ENCODE data around the gene SCUBE2.

GRCh38 chr11:9104580-9104979 lies 13.2 kb upstream of the SCUBE2 start:
- TF ChIP-seq ERG (CRISPR knock-in tag; IDR thresholded peaks at IDR 0.05) = no peak
- TF ChIP-seq, protein P1, sequence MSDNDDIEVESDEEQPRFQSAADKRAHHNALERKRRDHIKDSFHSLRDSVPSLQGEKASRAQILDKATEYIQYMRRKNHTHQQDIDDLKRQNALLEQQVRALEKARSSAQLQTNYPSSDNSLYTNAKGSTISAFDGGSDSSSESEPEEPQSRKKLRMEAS (CRISPR knock-in tag; IDR thresholded peaks at IDR 0.05) = no peak
- TF ChIP-seq KAT7 (CRISPR knock-in tag; IDR thresholded peaks at IDR 0.05; ENCODE audit: borderline replicate concordance) = no peak
- TF ChIP-seq, protein P2, sequence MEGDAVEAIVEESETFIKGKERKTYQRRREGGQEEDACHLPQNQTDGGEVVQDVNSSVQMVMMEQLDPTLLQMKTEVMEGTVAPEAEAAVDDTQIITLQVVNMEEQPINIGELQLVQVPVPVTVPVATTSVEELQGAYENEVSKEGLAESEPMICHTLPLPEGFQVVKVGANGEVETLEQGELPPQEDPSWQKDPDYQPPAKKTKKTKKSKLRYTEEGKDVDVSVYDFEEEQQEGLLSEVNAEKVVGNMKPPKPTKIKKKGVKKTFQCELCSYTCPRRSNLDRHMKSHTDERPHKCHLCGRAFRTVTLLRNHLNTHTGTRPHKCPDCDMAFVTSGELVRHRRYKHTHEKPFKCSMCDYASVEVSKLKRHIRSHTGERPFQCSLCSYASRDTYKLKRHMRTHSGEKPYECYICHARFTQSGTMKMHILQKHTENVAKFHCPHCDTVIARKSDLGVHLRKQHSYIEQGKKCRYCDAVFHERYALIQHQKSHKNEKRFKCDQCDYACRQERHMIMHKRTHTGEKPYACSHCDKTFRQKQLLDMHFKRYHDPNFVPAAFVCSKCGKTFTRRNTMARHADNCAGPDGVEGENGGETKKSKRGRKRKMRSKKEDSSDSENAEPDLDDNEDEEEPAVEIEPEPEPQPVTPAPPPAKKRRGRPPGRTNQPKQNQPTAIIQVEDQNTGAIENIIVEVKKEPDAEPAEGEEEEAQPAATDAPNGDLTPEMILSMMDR (IDR thresholded peaks at IDR 0.05) = no peak
- no peak for TF ChIP-seq E2F1 (CRISPR knock-in tag; IDR thresholded peaks at IDR 0.05)
- TF ChIP-seq ESRRA (CRISPR knock-in tag; IDR thresholded peaks at IDR 0.05; ENCODE audit: borderline replicate concordance) = no peak
- no peak for TF ChIP-seq ARID4B (CRISPR knock-in tag; IDR thresholded peaks at IDR 0.05; ENCODE audit: borderline replicate concordance)
- TF ChIP-seq MYBL2 (CRISPR knock-in tag; IDR thresholded peaks at IDR 0.05) = no peak
- no peak for TF ChIP-seq ELF4 (CRISPR knock-in tag; IDR thresholded peaks at IDR 0.05; ENCODE audit: low read depth)
- no peak for TF ChIP-seq NR2C2 (CRISPR knock-in tag; IDR thresholded peaks at IDR 0.05)
- no peak for TF ChIP-seq JUN (CRISPR knock-in tag; IDR thresholded peaks at IDR 0.05)
- TF ChIP-seq TEAD4 (CRISPR knock-in tag; IDR thresholded peaks at IDR 0.05) = no peak
- TF ChIP-seq NFYB (CRISPR knock-in tag; conservative IDR thresholded peaks at IDR 0.05; ENCODE audit: low read depth) = no peak
- no peak for TF ChIP-seq GABPB1 (CRISPR knock-in tag; IDR thresholded peaks at IDR 0.05)

Measured in WTC11 (cell line).